Thyroid gland (tissue), 4 donors: Measurements from ENCODE around the gene ADAMTSL3. TPM values are rescaled to one million over a fixed set of nuclear protein-coding genes. Genes with fewer than 3 reads are reported as not detected.

Experiments
- DNase-seq, 2 donors: peaks; one replicate each; pipeline ENCODE4 v3.0.0-alpha.2; 2019
- H3K27ac ChIP-seq, 3 donors: fragments of 200-600 bp; sonication (generic); 1 replicate in 2 of 3; 2 replicates in 1 of 3; pipeline ENCODE4 v1.5.1; 2016 to 2019; ENCODE audit warnings: mild to moderate bottlenecking in 1 of 3, moderate library complexity in 1 of 3
- H3K27me3 ChIP-seq: fragments of 200-600 bp; sonication (generic); one replicate; pipeline ENCODE4 v1.5.1; 2019
- H3K36me3 ChIP-seq, 2 donors: fragments of 200-600 bp; sonication (generic); one replicate each; pipeline ENCODE4 v1.5.1; 2016 to 2019
- H3K4me1 ChIP-seq, 2 donors: fragments of 200-600 bp; sonication (generic); one replicate each; pipeline ENCODE4 v1.5.1; 2017 to 2019
- H3K4me3 ChIP-seq, 3 donors: fragments of 200-600 bp; sonication (generic); replicated peaks in 1 of 3; 1 replicate in 2 of 3; 2 replicates in 1 of 3; pipeline ENCODE4 v1.5.1; 2016; ENCODE audit warnings: mild to moderate bottlenecking in 1 of 3
- H3K9me3 ChIP-seq: fragments of 200-600 bp; sonication (generic); one replicate; pipeline ENCODE4 v1.5.1; 2017
- POLR2A ChIP-seq, 2 donors: fragments of 450-650 bp; IDR thresholded peaks; one replicate each; pipeline ENCODE4 v1.6.1; 2017; ENCODE audit warnings: antibody characterized with exemption in 2 of 2, mild to moderate bottlenecking in 2 of 2, moderate library complexity in 1 of 2
- WGBS, 2 donors: methylation state at CpG; one replicate each; pipeline ENCODE4 v1.1.5; 2017; 5-methylcytosine and 5-hydroxymethylcytosine counted together
- intact Hi-C: fragments of 100-400 bp; cut with DNase I; formaldehyde crosslinking; loops from one replicate; pipeline ENCODE4 v1.15.1; 2023
- total RNA-seq, 4 donors: library from RNA; depleted of rRNA; stranded (reverse); fragments of >200 nt; gene quantifications; one replicate each; pipeline ENCODE4 v1.2.3, GENCODE V29; 2016
- TF ChIP-seq, protein P1 (sequence below), 6 experiments: fragments of 200-600 bp in 3 of 6; fragments of 450-650 bp in 3 of 6; sonication (generic) in 3 of 6; IDR thresholded peaks; one replicate each; pipeline ENCODE4 v1.5.1; 2016 to 2019; ENCODE audit warnings: antibody characterized with exemption in 6 of 6, mild to moderate bottlenecking in 2 of 6, inconsistent platforms in 1 of 6, moderate library complexity in 1 of 6

Gene ADAMTSL3
- total RNA-seq, 4 donors from 2014 or later, result 5.5 to 14.8 (median 6.5) TPM

DNA sequence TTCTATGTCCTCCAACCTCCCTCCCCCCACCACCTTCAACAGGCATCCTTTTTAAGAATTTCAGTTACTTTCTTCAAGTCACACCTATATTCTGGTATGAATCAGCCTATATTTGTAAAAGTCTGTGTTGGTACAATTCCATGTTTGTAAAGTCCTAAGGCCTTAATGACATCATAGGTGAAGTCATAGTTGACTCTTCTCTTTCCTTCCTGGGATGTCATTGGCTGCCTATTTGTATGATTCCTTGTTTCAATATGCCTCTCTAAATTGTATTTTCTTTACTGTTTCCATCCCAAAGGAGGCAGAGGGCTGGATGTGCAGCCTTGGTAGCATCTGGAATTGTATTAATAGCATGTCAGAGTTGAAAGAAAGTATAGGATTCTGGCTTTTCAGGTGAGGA is 56.5 kb downstream of the ADAMTSL3 start:
- H3K27ac ChIP-seq, result no peak overlapping the region
- no peaks in the 10 kb centered on the region for H3K36me3 ChIP-seq
- TF ChIP-seq POLR2A (IDR thresholded peaks at IDR 0.05), result no peak
- TF ChIP-seq, protein P1, sequence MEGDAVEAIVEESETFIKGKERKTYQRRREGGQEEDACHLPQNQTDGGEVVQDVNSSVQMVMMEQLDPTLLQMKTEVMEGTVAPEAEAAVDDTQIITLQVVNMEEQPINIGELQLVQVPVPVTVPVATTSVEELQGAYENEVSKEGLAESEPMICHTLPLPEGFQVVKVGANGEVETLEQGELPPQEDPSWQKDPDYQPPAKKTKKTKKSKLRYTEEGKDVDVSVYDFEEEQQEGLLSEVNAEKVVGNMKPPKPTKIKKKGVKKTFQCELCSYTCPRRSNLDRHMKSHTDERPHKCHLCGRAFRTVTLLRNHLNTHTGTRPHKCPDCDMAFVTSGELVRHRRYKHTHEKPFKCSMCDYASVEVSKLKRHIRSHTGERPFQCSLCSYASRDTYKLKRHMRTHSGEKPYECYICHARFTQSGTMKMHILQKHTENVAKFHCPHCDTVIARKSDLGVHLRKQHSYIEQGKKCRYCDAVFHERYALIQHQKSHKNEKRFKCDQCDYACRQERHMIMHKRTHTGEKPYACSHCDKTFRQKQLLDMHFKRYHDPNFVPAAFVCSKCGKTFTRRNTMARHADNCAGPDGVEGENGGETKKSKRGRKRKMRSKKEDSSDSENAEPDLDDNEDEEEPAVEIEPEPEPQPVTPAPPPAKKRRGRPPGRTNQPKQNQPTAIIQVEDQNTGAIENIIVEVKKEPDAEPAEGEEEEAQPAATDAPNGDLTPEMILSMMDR (IDR thresholded peaks at IDR 0.05), result no peak

GRCh38 chr15:83711236-83711635 is 57.3 kb downstream of the ADAMTSL3 start:
- no peak overlapping the region for H3K4me3 ChIP-seq
- H3K9me3 ChIP-seq, result no peaks in the 10 kb centered on the region
- TF ChIP-seq POLR2A (IDR thresholded peaks at IDR 0.05), result no peak
- TF ChIP-seq, protein P1 (IDR thresholded peaks at IDR 0.05), result no peak
- H3K36me3 ChIP-seq, result no peaks in the 10 kb centered on the region
- WGBS, 2 donors, result 79 to 85% methylated on average over 5 of the region's 5 CpGs
- intact Hi-C loops, result no loop called here
- H3K4me1 ChIP-seq, result no peaks in the 10 kb centered on the region
- DNase-seq, result no peak
- no peak overlapping the region for H3K27ac ChIP-seq
- no peaks in the 10 kb centered on the region for H3K27me3 ChIP-seq

More for the DNA sequence above, 56.5 kb downstream of the ADAMTSL3 start:
- DNase-seq, result no peak
- no peaks in the 10 kb centered on the region for H3K9me3 ChIP-seq
- intact Hi-C loops, result no loop called here
- H3K4me1 ChIP-seq, result no peaks in the 10 kb centered on the region
- no peaks in the 10 kb centered on the region for H3K27me3 ChIP-seq
- no peak overlapping the region for H3K4me3 ChIP-seq

DNA sequence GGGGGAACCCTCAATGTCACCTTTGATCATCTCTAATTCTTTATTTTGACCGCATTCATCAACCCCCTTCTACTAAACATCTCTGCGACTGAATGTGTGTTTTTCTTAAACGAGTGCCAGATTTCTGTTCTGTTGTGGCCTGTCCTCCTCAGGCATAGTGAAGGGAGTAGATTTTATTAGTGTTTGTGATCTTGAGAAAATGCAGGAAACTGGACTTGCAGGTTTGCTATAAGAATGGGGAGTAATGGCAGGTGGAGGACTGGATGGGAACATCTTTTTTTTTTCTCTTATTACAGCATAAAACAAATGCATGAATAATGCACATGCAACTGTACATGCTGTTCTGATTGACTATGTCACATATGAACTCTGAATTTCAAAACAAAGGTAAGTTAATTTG is 59.3 kb downstream of the ADAMTSL3 start:
- Histone ChIP-seq H3K27ac (no peak overlapping the region), H3K4me3 (no peak overlapping the region), H3K36me3 (no peaks in the 10 kb centered on the region), H3K27me3 (no peaks in the 10 kb centered on the region), H3K9me3 (no peaks in the 10 kb centered on the region), H3K4me1 (no peaks in the 10 kb centered on the region)
- no peak for TF ChIP-seq POLR2A (IDR thresholded peaks at IDR 0.05)
- TF ChIP-seq, protein P1 (IDR thresholded peaks at IDR 0.05), result no peak
- no peak for DNase-seq
- intact Hi-C loops, result no loop called here
- WGBS, 2 donors, result 65 to 89% methylated on average over 3 of the region's 3 CpGs

DNA sequence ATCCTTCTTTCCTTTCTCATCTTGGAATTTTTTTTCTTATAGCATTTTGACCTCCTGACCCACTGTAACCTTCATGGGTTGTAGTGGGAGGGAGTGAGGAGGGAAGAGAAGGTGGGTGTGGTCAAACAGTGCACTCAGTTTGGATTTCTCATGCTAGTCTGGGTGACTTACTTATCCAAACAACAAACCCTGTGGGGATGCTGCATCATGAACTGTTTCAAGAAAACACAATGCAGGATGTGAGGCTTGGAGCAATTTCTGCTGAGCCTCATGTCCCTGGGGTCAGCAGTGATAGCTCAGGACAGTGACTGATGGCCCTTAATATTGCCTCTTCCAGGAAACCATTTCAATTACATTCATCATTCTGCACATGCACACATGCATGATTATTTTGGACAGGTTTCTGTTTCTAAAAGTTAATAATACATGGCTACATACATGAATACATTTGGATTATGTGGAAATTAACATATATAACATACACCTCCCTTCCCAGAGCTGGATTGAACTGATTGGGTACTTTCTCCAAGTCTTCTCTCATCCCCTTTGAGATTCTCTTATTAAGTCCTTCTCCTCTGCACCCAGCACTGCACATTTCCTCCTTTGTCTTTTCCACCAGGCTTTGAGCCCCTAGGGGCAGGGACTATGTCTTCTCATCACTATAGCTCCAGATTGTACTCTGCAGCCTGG is 61.2 kb downstream of the ADAMTSL3 start:
- no peak overlapping the region for H3K27ac ChIP-seq
- no peaks in the 10 kb centered on the region for H3K27me3 ChIP-seq
- TF ChIP-seq, protein P1 (IDR thresholded peaks at IDR 0.05), result no peak
- no peak for TF ChIP-seq POLR2A (IDR thresholded peaks at IDR 0.05)
- DNase-seq, result no peak
- H3K4me3 ChIP-seq, result no peak overlapping the region
- no peaks in the 10 kb centered on the region for H3K9me3 ChIP-seq
- H3K4me1 ChIP-seq, result no peaks in the 10 kb centered on the region
- intact Hi-C loops, result no loop called here
- H3K36me3 ChIP-seq, result no peaks in the 10 kb centered on the region

DNA sequence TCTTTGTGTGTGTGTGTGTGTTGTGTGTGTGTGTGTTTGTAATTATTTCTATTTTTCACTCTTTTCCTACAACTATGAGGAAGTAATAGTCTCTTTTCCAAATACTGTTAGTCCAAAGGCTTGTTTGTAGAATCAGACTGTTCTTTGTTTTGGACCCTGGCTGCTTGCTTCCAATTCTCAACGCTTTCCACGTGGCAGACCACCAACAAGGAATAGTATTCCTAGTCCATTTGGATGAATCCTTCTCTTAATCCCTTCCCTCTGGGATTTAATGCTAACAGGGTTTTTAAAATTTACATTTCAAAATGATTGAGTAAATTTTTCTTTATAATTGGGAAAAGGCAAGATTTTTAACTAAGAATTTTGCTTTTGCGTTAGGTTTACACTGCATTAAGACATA is 62.7 kb downstream of the ADAMTSL3 start:
- DNase-seq, result no peak
- no peak overlapping the region for H3K27ac ChIP-seq
- 70 to 87% methylated on average over 3 of the region's 3 CpGs for WGBS, 2 donors
- no peak overlapping the region for H3K4me3 ChIP-seq
- H3K36me3 ChIP-seq, result no peaks in the 10 kb centered on the region
- H3K9me3 ChIP-seq, result no peaks in the 10 kb centered on the region
- intact Hi-C loops, result no loop called here
- no peak for TF ChIP-seq POLR2A (IDR thresholded peaks at IDR 0.05)
- TF ChIP-seq, protein P1 (IDR thresholded peaks at IDR 0.05), result no peak
- H3K4me1 ChIP-seq, result no peaks in the 10 kb centered on the region
- no peaks in the 10 kb centered on the region for H3K27me3 ChIP-seq
